ENCODE results near the gene THADA.

DNA sequence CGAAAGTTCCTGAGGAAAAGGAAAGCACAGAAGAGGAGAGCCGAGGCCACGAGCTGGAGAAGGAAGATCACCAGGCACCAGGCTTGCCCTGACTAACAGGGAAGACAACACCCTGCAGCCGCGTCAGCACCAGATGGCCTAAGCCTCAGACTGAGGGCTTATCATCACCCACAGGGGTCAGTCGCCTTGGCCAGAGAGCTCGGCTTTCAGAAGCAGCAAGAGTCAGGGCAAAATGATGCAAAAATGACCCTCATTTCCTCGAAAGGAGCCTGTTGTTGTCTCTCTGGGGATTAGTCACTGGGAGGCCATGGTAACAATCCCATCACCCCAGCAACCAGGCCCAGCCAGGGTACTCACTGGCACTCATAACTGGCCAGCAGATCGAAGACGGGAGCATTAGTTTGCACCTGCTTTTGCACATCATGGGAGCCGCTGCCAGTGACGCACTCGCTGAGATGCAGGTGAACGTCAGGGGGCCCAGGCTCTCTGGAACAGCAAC, 326.7 kb downstream of the THADA start:
- TF ChIP-seq POLR2A (IDR thresholded peaks at IDR 0.05) (no peak), CTCF (IDR thresholded peaks at IDR 0.05) (no peak)

All from thyroid gland (tissue), 4 donors.